NCI-H82 (cell line): ENCODE results near the gene CNPY1.

ENCODE experiments used
- DNase-seq: peaks from one replicate; lab custom pipeline; 2025; lab: John Stamatoyannopoulos, UW

The CNPY1 gene

DNA sequence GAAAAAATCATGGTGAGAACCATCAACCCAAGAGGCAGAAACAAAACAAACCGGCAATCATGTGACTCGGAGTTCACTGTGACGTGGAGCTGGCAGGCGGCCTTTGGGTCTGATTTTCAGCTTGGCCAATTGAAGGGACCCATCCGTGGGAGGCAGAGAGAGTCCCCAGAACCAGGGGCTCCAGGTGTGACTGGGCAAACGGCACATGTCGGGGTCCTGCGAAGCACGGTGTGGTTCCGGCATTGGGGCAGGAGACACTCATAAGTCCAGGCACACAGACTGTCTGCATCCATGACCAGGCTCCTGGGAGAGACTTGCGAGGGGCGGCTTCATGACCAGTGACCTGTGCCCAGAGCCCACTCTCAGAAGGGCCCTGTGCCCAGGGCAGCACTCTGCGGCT, 12.6 kb upstream of the CNPY1 start:
- no peak for DNase-seq

DNA sequence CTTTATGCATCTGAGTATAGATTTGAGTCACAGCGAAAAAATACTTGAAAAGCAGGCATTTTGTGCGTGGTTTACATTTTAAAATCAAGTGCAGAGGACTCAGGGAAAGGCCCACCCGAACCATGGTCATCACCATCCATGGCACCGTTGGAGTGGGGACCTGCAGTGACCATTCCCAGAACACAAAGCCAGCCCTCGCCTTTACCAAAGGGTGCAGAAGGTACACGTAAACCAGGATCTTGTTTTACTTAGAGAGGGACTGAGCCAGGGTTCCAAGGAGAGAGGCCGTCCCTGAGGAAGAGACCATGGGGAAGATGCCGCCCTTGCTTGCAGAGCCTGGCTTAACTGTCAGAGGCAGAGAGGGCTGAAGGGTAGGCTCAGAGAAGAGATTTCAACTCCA, 12.0 kb upstream of the CNPY1 start:
- no peak for DNase-seq

DNA sequence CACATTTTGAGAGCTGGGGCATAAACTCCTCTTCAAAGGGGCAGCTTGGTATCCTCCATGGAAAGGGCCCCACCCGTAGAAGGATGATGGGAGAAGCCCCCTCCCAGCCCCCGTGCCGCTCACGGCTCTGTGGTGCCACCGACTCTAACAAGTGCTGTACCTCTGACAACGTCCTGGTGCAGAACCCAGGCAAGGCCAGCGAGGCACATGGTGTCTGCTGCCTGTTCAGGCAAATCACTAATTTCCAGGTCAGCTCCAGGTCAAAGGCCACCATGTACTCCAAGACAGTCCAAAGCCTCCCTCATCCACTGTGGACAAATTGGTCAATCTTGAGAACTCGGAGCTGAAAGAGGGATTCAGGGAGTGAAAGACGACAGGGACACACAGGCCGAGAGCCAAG, 11.4 kb upstream of the CNPY1 start:
- DNase-seq = no peak

DNA sequence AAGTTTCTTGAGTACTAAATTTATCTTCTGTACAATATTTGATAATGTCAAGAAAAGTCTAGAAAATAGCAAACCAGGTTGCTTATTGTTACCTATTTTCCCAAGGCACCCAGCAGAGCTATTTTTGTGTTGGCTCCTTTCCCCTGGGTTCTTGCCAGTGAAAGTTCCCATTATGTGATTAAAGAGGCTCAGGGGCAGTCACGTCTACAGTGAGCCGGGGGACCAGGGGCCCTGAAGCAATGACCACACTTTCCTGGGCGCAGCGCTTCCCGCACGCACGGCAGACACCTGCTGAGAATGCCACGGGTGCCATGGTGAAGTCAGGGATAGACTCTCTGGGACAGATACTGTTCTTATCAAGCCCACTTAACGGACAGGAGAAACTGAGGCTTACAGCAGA, 10.4 kb upstream of the CNPY1 start:
- DNase-seq = no peak

DNA sequence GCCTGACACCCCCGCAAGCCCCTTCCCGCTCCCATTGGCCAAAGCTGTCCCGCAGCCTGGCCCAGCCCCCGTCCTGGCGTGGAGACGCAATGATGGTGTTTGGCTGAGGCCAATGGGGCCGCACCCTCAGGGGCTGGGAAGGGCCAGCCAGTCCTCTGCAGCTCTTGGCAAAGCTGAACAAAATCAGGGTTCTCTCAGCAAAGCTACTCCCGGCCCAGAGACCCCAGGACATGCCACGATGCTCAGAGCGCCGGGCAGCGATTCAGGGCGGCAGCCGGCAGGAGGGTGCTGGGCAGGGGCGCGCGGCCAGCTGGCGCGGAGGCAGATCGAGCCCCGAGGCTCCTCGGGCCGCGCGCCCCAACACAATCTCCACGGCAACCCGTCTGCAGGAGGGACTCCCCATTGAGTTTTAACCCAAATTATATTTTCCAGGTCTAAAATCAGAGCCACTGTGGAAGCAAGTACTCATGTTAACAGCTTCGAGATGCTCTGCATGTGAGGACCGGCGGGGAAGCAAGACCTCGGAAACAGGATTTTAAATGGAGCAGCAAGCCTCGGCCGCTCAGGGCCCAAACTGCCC, 8.8 kb upstream of the CNPY1 start:
- DNase-seq = no peak

DNA sequence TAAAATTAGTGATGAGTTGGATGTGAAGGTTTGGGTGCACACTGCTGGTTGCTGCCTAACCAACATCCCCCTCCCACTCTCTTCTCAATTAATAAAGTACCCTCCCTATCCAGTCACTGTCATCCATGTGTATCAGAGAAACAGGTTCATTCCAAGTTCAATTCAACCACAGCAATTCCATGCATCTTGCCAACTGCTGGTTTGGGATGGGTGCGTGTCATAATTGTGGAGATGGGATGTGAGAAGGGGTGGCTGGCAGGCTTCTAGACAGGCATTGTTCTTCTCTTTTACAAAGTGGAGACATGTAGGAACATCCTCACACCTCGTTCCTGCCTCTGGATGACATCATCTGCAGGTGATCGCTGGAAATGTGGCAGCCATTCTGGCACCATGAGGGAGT, 7.5 kb upstream of the CNPY1 start:
- DNase-seq = no peak

DNA sequence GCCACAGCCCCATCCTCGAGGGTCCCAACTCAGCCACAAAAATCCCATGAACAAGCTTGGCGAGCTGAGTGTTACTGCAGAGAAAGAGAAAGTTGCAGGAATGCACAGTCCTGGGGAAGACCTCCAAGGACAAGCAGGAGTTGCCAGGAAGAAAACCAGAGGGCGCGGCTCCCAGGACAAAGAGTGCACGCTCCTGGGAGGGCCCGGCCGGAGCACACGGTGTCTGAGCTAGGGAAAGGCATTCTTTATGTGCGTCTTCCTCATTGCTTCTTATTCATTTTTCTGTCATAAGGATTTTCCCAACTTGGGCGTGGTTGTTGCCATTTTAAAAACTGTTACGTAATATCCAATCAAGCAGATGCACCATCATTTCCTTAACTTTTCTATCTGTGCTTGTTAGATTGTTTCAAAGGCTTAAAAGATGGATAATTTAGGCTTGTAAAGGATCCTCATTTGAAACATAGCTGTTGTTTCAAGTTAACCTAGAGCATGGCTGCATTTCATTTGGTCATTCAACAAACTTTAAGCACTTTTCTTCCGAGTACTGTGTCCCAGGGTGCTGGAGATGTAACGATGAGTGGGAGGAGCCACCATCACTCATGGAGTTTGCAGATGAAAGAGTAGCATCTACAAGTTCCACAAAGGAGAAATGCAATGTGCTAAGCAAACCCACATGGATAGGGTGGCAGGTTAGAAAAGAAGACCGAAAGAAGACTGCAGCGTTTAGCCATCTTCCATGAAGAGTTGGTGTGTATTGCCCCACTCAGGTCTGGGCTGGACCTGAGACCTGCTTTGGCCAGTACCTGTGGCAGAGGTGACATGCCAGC, 5.6 kb upstream of the CNPY1 start:
- DNase-seq = no peak

DNA sequence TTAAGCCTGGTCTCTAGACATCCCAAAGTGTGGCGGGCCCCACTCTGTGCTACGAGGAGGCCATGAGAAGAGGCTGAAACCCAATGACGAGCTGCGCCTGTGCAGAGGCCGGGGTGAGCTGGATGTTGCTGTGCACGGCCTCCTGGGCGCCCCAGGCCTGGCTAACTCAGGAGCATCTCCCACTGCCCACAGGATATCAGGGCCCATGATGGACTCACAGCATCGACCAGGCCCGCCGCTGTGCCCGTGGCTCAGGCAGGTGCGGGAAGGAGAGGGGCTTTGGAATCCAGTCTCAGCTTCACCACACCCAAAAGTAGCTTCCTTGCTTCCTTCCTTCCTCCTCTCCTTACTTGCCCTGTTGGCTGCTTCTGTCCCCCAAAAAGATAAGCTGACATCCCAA, 4.6 kb upstream of the CNPY1 start:
- DNase-seq = no peak

DNA sequence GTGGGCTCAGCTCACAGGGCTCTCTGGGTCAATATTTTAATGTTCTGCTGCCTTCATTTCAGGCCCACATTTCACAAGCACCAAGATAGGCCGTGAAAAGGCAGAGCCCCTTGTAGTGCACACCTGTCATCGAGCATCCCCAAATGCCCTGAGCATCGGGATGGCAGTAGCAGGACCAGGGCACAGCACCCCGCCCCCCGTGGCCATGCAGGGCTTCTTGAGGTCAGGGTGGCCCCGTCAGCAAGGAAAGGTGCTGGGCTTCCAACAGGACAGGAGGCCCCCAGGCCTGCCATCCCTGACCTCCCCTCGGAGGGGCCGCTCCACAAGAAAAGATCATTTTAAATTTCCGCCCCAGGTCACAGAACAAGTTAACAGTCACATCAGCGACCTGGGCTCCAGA, 2.9 kb upstream of the CNPY1 start:
- no peak for DNase-seq

DNA sequence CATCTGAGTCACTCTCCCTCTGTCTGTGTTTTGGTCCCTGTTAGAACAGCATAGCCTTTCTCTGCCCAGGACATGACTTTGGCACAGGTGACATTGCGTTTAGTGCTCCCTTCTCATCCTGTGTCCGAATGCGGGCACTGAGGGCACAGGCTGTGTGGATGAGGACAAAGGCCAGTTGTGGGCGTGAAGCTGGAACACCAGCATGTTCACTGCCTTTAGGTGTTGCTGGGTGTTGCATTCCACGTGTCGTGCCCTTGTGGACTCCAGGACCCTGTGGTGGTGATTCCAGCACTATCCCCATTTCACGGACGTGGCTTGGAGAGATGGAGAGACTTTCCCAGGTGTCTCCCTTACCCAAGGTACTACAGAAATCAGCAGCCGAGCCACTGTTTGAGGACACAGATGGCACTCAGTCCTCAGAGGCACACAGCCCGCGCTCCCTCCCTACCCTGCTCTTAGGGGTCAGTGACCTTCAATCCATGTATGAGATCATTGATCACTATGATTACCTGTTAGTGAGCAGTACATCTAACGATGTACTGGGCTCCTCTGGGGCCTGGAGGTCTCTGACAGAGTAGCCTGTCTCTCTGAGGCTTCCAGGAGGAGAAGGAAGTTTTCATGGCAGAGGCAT, 917 bp upstream of the CNPY1 start:
- DNase-seq = no peak

DNA sequence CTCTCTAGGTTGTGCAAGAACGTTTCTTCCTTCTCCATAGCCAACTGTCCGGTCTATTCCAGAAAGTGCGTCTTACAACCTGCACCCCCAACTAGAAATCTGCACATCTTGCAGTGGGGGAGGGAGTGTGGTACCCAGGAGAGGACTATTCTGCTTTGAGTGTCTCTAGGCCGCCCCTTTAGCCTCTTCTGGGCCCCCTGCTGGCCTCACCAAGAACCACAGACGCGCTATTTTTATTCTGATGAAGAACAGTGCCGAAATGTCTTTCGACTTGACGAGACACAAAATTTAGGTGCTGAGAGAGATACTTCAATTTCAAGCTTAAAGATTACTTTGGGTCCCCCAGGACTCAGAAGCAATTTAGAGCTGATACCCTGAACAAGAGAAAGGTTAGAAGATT, 1.0 kb downstream of the CNPY1 start:
- DNase-seq = no peak

DNA sequence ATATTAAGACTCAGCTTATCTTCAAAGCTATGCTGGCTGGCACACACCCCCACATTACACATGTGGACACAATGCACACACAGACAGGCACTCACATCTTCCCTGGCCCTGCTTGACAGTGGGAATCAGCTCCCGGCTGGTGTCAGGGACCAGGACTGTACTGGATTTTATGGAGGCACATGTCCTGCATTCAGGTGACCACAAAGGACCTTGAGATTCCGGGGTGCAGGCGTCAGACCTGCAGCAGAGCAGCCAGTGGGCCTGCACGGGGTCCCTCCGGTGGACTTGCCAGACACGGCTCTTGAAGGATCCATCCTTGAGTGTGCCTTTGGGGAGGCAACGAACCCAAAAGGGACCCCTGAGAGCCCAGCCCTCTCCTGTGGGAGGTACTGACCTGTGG, 1.9 kb downstream of the CNPY1 start:
- no peak for DNase-seq

DNA sequence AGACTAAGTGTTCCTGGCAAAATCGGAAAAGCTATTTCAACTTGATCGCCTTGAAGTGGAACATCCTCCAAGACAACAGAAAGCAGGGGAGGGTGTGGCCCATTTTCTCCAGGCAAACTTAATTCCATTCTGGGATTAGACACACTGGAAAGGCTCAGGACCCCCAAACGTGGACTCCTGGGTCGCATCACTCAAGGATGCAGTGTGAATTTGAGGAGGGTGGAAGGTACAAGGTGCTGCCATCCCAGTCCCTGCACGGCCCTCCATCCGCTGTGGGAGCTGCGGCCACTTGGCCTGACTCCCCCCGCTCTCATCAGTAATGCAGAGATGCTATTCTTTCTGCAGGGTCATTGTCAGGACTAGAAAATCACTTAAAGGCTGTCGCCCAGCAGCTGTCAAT, 2.4 kb downstream of the CNPY1 start:
- DNase-seq = no peak

DNA sequence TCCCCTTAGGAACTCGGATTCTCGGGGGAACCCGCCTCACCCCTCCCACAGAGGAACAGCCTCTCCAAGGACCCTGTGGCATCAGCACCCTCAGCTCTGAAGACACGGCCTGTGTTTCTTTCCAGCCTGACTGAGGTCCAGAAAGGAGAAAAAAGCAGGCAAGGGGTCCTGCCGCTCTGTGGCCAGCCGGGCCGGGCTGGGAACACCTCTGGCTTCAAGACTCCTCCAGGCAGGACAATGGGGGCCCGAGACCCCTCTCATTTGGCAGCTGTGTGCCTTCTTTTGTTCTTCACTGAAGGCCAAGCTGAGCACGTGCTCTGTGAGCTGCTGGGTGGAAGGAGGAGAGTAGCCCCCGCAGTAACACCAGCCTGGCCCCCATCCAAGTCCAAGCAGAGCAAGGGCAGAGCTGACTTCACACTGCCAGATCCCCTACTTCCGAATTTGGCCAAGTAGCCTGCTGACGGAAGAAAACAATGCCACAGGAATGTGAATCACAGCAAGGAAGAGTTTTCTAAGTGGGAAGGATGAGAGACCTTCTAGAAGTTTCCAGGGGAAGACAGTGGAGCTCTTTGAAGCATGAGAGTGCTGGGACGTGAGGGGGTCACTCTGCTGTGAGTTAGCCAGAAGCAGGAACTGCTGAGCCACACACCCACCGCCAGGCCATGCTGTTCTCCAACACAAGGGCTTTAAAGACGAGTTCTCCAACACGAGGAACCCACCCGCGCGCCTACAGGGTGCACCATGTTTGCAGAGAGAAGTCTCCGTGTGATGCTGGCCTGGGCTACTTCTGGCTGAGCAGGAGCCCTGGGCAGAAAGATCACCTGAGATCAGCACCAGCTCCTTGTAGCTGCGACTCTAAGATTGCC, 3.1 kb downstream of the CNPY1 start:
- DNase-seq = no peak

DNA sequence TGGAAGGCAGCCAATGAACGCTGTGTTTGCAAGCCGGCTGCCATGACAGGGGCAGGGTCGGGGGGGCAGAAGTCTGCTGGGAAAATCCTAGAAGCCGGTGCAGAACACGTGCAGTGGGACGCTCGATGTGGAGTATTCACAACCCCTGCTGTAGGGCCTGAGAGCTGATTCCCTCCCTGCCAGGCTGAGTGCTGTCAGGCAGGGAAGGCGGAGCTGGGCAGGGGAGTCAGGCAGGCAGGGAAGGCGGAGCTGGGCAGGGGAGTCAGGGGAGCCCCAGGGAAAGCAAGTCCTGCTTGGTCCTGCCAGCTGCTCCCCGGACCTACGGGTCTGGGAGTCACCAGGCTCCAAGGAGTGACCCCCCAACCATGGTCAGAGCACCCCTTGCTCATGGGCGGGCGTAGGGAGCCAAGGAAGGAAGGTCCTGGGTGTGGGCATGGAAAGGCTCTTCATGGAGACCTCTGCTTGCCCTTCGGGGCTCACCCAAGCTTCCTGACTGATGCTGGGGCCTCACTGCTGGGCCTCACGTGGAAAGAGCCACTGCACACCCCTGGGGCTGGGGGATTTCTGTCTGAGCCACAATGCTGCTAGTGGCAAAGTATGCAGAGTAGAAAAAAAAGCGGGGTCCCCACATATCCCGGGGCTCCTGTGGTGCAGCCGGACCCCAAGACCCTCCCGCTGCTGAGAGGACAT, 4.2 kb downstream of the CNPY1 start:
- no peak for DNase-seq

DNA sequence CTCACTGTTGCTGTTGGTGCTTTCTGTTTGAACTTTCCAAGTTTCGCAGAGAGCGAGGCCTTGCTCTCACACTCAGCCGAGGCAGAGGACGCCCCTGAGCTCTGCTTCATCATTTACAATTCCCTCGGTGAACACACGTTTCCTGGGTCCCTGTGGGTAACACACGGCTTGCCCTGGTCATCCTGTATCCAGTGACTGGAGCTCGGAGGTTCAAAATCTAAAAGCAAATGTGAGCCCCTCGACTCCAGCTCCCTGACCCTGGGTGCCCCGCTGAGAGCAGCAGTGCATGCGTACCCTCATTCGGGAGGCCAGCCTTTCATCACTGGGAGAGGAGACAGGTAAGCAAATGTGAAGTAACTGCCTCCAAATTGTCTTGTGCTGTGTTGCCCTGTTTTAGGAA, 5.8 kb downstream of the CNPY1 start:
- DNase-seq = no peak

DNA sequence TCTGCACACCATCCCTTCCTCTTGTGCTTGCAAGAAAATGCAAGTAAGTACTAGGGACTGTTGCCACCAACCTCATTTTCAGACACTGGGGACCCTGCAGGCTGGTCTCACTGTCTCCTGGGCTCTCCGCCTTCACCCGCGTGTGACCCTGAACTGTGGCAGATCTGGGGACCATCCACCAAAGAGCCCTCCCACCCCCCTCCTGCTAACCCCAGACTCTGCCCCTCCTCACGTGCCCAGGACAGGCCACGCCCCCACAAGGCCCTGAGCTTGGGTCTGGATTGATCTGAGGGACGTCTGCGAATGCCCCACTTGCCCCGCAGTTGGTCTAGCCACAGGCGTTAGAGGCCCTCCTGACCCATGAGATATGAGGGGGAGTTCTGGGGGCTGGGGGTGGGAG, 8.1 kb downstream of the CNPY1 start:
- no peak for DNase-seq

DNA sequence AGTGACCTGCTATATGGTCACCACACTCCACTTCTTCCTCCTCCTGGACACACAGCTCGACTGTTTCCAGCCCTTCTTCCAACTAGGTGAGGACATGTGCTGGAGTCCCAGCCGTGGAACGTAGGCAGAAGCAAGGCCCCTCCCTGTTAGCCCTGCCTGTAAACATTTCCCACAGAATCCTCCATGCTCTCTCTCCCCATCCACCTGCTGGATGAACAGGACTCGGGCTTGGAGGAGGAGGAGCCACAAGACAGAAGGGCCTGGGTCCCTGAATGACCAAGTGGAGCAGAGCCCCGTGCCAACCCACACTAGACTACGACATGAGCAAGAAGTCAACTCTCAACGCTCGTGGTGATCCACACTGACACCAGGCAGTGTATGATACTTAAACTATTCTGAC, 9.9 kb downstream of the CNPY1 start:
- no peak for DNase-seq

DNA sequence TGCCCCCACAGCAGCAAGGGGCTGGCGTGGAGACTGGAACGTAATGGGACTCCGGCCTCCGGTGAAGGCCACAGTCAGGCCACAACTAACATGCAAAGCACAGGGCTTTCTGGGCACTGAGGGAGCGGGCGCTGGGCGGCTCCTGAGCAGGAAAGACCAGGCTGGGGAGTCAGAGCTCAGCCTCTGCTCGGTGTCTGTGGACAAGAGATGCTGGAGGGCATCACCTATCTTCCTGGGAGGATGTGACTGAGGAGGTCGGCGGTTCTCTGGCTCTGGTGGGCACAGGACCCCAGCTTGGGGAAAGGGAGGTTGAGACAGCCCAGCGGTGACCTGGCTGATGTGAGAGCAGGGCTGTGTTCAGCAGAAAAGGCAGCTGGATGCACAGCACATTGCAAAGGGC, 11.7 kb downstream of the CNPY1 start:
- DNase-seq = no peak

DNA sequence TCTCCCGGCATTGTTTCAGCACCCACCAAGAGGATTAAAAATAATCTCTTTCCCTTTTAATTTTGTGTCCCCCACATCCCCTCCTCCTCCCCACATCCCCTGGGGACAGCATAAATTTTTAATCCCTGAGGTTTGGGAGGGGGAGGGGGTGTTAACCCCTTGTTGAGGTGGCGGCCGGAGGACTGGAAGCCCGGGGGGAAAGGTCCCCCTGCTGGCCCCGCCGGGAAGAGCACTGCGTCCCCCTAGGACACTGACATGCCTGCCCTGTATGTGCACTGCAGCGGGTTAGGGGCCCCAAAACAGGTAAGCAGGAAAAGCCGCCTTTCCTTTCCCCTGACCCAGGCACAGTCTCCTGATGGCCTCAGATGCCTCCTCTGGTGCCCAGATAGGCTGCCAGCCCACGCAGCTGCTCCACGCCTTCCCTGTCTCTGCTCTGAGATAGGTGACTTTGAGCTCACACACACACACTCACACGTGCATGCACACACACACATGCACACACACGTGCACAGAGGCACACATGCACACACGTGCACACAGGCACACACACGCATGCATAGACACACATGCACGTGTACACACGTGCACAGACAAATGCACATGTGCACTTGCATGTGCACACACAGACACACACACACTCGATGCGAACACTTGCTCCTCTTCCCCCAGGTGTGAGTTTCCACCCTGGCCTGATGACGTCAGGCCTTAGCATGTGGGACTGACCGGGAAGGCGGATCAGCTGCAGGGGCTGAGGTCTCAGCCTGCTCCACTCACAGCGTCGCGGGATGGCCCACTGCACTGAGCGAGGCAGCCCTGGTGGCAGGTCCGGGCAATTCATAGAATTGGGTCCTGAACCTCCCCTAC, 12.3 kb downstream of the CNPY1 start:
- DNase-seq = peak; percentile 93
